NCI-H748 treated with DMSO at 0.1 percent for 48 hours (cell line): ENCODE measurements around the gene NT5C3B.

Experiments used
- DNase-seq: peaks from one replicate; lab custom pipeline; 2025; lab: John Stamatoyannopoulos, UW

The NT5C3B gene

DNA sequence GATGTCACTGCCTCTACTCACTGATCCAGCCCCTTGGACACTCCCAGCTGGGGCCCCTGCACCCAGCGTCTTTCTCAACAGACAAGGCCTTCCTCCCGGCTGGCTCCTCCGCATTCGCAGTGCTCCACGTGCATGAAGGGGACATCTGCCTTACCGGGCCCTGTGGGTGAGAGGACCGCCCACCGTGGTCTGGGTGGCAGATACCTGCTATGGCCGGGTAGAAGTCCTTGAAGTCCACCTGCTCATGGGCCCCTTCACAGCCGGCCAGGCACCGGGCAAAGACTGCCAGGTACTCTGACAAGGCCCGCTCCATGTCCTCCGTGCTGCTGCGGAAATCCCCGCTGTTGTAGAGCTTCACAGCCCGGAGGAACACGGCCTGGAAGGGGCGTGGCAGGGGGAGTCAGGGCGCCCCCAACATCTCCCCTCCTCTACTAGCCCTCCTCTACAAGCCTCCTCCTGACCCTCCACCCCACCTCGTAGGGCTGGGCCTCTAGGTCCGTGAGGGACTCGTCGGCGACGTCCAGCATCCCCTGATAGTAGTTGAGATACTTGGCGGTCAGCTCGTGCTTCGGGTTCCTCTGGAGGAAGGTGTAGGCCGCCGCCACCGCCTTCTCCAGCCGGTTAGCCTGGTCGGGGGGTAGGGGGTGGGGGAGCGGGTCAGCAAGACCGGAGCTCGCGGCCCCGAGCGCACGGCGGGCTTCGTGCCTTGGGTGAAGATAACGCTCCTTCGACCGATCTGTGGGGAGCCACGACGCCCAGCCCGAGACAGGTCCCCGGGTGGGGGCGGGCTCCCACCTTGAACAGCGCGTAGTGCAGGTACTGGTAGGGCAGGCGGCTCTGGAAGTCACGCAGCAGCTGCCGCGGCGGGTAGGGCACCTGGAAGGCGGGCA is 25.1 kb downstream of the NT5C3B start:
- DNase-seq, result no peak

DNA sequence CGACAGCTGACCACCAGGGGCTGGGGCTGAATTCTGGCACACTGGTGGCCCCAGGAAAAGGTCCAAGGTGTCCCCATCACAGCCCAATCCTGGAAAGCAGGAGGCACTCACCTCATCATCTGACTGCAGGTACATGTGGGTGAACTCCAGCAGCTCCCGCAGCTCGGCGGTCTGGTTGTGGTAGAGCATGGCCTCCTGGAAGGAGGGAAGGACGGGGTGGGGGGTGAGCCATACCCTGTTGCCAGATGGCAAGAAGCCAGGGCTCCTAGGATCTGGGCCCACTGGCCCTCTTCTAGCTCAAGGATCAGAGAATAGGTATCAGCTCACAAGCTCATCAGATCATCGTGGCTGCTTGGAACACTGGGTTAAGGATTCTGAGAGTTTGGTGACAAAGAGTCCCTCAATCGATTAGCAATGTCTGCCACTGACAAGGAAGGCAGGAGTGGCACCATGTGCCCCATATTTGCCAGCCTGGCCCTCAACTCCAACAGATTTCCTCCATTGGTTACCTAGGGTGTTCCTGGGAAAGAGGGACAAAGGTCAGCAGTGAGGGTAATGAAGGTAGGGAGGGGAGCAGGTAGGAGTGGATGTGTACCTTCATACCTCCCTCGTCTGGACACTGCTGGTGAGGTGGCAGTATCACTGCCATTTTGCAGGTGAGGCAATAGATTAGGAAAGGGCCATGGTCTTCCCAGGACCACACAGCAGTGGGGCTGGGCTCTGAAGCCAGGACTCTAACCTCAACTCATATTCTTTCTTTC is 29.2 kb downstream of the NT5C3B start:
- DNase-seq, result no peak

DNA sequence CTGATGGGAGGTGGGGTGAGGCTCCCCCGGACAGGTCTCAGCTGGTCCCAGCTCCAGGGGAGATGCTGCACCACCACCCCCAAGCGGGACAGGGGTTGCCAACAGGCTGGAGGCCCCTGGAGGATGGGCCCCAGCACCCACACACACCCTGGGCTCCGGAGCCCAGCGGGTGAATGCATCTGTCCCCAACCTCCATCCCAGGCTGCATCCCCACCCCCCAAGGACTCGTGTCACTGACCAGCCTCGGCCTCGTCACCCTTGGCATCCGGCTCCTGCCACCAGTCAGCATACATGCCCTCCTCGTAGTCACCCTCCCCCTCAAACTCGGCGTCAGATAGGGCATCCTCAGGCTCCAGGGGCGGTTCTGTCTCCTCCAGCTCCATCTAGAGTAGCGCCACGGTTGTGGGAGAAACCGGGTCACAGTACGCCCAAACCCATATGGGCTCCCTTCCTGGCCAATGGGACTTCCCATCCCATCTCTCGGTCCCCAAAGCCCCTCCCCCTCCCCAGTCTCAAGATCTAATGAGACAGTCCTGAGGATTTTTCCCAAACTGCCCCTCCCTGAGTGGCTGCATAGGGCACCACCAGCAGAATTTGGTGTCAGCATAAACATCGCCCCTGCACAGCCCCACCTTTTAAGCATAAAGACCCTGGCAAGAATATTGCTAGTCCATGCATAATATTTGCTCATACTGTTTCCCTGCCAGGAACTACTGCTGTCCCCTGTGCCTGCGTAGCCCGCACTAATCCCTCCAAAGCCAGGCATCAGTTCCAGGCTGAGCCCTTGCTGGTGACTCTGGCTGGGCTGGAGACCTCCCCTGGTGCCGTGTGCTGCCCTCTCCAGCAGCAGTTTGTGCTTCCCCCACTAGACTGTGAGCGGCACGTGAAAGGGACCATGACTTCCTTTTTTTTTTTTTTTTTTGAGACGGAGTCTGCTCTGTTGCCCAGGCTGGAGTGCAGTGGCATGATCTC is 32.7 kb downstream of the NT5C3B start:
- no peak for DNase-seq

- peak; percentile 69 for DNase-seq
These were observed 34.4 kb downstream of the NT5C3B start for GRCh38 chr17:41801374-41802271.

DNA sequence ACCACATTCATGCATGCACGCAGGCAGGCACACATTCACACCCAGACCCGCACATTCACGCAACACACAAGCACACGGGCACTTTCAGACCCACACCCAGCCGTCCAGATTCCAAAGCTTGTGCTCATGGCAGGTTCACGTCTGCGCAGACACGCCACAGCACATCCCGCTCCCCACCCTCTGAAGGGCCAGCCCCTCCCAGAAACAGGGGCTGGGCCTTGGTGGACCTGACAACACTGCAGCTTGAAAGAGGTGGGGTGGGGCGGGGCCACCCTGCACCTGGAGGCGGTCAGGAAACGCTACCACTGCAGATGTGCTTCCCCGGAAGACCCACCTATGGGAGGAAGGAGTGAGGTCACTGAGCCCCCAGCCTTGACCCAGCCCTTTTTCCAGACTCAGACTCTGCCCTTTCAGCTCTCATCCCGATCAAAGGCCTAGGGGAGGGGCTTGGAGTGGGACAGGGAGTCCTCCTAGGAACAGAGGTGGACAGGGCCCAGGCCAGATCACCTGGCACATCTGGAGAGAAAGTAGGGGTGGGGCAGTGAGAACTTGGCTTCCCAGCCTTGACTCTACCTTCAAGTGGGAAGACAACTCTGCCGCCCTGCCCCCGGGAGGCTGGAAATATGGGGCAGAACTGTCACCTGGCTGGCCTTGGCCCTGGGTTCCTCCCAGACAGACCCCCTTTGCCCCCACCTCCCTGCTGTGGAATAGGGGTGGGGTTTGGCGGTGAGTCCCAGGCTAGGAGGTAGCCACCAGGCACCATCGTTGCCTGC is 35.2 kb downstream of the NT5C3B start:
- DNase-seq, result peak; percentile 42

DNA sequence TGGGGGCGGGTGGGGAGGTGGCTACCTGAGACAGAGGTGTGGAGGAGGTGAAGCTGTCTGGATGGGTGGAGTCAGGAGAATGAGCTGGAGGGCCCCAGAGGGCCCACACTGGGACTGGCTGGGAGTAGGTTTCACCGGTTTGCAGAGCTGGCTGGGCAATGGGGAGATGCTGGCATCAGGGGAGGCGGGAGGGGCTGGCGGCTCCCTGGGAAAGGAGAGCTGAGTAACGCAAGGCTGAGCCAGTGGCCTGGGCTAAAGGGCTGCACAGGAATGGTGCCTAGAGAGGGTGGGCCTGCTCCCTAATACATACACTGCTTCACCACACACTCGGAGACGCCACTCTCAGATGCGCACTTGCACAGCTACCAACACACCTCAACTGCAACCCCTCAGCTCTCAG is 36.7 kb downstream of the NT5C3B start:
- DNase-seq, result no peak

- no peak for DNase-seq
These were observed 38.7 kb downstream of the NT5C3B start for GRCh38 chr17:41797377-41797776.

GRCh38 chr17:41796121-41796895 is 39.7 kb downstream of the NT5C3B start:
- no peak for DNase-seq

DNA sequence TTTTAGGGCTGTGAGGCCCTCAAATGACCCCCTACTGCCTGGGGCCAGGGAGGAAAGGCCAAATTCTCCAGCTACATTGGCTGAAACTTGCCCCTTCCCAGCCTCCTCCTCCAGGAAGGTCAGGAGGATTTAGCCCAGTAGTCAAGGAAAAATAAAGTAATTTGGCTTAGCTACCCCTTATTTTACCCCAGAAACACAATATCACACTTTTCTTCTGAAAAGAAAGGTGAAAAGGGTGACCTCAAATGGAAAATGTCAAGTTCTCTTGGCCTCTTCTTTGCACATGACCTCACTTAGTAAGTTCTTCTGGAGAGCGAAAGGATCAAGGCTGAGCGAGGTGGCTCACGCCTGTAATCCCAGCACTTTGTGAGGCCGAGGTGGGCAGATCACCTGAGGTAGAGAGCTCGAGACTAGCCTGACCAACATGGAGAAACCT is 41.5 kb downstream of the NT5C3B start:
- DNase-seq, result no peak

GRCh38 chr17:41793784-41794539 is 42.1 kb downstream of the NT5C3B start:
- no peak for DNase-seq

- DNase-seq, result no peak
These were observed 42.9 kb downstream of the NT5C3B start for GRCh38 chr17:41792845-41793783.

- DNase-seq, result no peak
These were observed 49.0 kb downstream of the NT5C3B start for GRCh38 chr17:41787021-41787418.

- peak; percentile 99 for DNase-seq
These were observed 49.6 kb downstream of the NT5C3B start, which contains the start of gene JUP for GRCh38 chr17:41786227-41787020. Gene JUP (minus strand): TSS chr17:41786711. CDS start chr17:41771854, 14,857 bp downstream.

DNA sequence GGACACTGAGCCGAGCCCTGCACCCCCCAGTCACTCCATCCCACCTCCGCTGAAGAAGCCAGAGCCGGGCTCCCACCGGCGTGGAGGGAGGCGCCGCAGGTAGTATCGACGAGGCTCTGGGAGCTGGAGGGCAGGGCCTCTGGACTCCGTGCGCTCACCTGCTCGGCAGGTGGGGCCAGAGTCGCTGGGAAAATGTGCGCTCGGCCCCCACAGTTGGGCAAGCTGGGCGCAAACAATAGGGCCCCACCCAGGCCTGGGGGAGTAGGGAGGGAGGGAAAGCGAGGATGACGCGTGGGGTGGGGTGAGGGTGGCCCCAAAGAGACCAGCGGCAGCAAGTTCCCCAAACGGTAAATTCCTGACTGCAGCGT is 50.2 kb downstream of the NT5C3B start:
- peak; percentile 5 for DNase-seq

- no peak for DNase-seq
These were observed 50.8 kb downstream of the NT5C3B start for GRCh38 chr17:41785091-41785858.
